HG03097 (cell line): ENCODE data around the gene CC2D1B.

Source experiments
- ATAC-seq: cut with Tn5 transposase; IDR thresholded peaks from one replicate; pipeline ENCODE4 v1.9.1; 2021; ENCODE audit not compliant: unreplicated experiment, low FRiP score

The CC2D1B gene

DNA sequence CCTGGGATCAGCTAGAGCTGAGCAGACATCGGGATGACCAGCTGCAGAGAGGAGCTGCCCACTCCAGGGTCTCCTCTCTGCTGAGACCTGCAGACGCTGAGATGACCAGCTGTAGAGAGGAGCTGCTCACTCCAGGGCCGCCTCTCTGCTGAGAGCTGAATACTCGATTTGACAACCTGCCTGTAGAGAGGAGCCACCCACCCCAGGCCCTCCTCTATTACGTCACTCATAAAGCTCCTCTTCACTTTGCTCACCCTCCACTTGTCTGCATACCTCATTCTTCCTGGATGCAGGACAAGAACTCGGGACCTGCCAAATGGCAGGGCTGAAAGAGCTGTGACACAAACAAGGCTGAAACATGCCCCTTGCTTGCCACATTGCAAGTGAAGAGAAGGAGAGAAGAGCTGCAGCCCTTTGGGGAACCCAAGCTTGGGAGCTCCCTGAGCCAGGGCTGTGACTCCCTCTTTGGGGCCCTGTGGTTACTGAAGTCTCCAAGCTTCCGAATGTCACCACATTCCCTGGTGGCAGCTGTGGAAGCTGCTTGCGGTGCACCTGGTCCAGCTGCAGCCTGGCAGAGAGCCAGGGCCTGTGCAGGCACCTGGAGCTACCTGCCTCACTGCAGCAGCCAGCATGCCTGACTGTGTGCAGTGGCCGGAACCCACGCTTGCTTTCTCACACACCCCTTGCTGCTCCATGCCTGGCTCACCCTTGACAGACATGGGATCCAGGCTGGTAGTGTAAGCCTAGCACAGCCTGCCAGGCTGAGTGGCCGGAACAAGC is 59.6 kb downstream of the CC2D1B start:
- no peak for ATAC-seq

DNA sequence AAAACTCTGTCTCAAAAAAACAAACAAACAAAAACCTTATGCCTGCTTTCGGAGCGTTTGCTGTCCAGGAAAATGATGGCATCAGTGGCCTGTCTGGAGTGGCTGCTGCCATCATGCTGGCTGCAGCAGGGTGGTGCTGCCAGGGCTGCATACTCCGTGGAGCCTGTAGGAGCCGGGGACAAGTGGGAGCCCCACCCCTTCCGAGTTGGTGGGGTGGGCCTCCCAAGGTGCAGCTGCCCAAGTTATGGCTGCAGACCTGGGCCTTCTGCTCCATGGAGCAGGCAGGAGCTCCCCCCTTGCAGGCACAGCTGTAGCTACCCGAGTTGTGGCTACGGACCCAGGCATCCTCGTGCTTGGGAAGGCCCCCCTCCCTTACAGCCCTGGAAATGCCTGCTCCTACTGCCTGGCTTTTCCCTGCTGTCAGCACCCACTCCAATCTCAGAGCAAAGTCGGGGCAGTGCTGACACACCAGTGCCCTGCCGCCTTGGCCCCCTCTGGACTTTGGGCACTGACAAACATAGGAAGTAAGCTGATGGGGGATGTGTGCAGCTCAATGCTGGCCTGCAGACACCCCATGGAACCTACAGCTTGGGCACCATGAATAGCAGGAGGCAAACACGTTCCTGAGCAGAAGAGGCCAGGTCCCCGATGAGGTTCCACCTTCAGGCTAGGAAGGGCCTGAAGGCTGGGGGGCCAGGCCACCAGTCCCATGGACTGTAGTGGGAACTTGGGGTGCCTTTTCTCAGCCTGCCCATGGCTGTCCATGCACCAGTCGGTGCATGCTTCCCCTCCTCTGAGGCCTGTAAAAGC is 60.4 kb downstream of the CC2D1B start:
- ATAC-seq: no peak
